Trophoblast cell (in vitro differentiated cells and primary cell): ENCODE data around the gene AVPI1.

Experiments used
- DNase-seq, 2 donors: peaks; one replicate each; pipeline ENCODE4 v3.0.0-alpha.2; 2016
- H2AFZ ChIP-seq: 2 replicates; pipeline ENCODE4 v1.6.1; 2013; ENCODE audit warnings: low read length, moderate library complexity, mild to moderate bottlenecking; ENCODE audit not compliant: insufficient read depth, poor library complexity
- H2AK5ac ChIP-seq: 2 replicates; pipeline ENCODE4 v1.6.1; 2013; ENCODE audit warnings: mild to moderate bottlenecking, low read length
- H2BK120ac ChIP-seq: 2 replicates; pipeline ENCODE4 v1.6.1; 2013; ENCODE audit warnings: low read length, mild to moderate bottlenecking, moderate library complexity; ENCODE audit not compliant: insufficient read depth, poor library complexity
- H2BK12ac ChIP-seq: 2 replicates; pipeline ENCODE4 v1.6.1; 2013; ENCODE audit warnings: mild to moderate bottlenecking, low read length, moderate library complexity
- H2BK5ac ChIP-seq: 2 replicates; pipeline ENCODE4 v1.6.1; 2013; ENCODE audit warnings: low read length, low read depth, moderate library complexity, mild to moderate bottlenecking; ENCODE audit not compliant: poor library complexity
- H3K14ac ChIP-seq: 2 replicates; pipeline ENCODE4 v1.6.1; 2013; ENCODE audit warnings: mild to moderate bottlenecking, low read length
- H3K18ac ChIP-seq: 2 replicates; pipeline ENCODE4 v1.6.1; 2013; ENCODE audit warnings: mild to moderate bottlenecking, low read length
- H3K23ac ChIP-seq: 2 replicates; pipeline ENCODE4 v1.6.1; 2013; ENCODE audit warnings: low read length
- H3K27ac ChIP-seq: 2 replicates; pipeline ENCODE4 v1.5.1; 2013; ENCODE audit warnings: low read depth, mild to moderate bottlenecking, inconsistent platforms, low read length, moderate library complexity
- H3K27me3 ChIP-seq: 2 replicates; pipeline ENCODE4 v1.6.1; 2013; ENCODE audit warnings: inconsistent platforms, mild to moderate bottlenecking, low read length, moderate library complexity; ENCODE audit not compliant: insufficient read depth
- H3K36me3 ChIP-seq, 2 experiments: 1 replicate in 1 of 2; 2 replicates in 1 of 2; pipeline ENCODE4 v1.6.1; 2013; ENCODE audit warnings: low read length in 2 of 2, mild to moderate bottlenecking in 2 of 2, moderate library complexity in 1 of 2; ENCODE audit not compliant: insufficient read depth in 2 of 2, control insufficient read depth in 1 of 2
- H3K4ac ChIP-seq: 2 replicates; pipeline ENCODE4 v1.6.1; 2013; ENCODE audit warnings: low read depth, mild to moderate bottlenecking, low read length, moderate library complexity
- H3K4me1 ChIP-seq, 2 experiments: 1 replicate in 1 of 2; 2 replicates in 1 of 2; pipeline ENCODE4 v1.6.1; 2013; ENCODE audit warnings: low read length in 2 of 2, mild to moderate bottlenecking in 2 of 2, moderate library complexity in 1 of 2; ENCODE audit not compliant: insufficient read depth in 2 of 2, control insufficient read depth in 1 of 2
- H3K4me2 ChIP-seq: 2 replicates; pipeline ENCODE4 v1.6.1; 2013; ENCODE audit warnings: inconsistent platforms, mild to moderate bottlenecking, low read length, moderate library complexity
- H3K4me3 ChIP-seq: 2 replicates; pipeline ENCODE4 v1.5.1; 2013; ENCODE audit warnings: mild to moderate bottlenecking, low read depth, low read length, inconsistent platforms
- H3K79me1 ChIP-seq: one replicate; pipeline ENCODE4 v1.6.1; 2013; ENCODE audit warnings: low read length
- H3K79me2 ChIP-seq: 2 replicates; pipeline ENCODE4 v1.6.1; 2013; ENCODE audit warnings: low read length, mild to moderate bottlenecking; ENCODE audit not compliant: control insufficient read depth, insufficient read depth, poor library complexity
- H3K9ac ChIP-seq: 2 replicates; pipeline ENCODE4 v1.6.1; 2013; ENCODE audit warnings: mild to moderate bottlenecking, low read length
- H3K9me3 ChIP-seq: 2 replicates; pipeline ENCODE4 v1.6.1; 2013; ENCODE audit warnings: low read depth, mild to moderate bottlenecking, control low read depth, inconsistent platforms, low read length; ENCODE audit not compliant: insufficient read depth
- H4K12ac ChIP-seq: 2 replicates; pipeline ENCODE4 v1.6.1; 2013; ENCODE audit warnings: low read depth, mild to moderate bottlenecking, low read length, moderate library complexity
- H4K8ac ChIP-seq: 2 replicates; pipeline ENCODE4 v1.6.1; 2013; ENCODE audit warnings: low read depth, mild to moderate bottlenecking, low read length, moderate library complexity
- H4K91ac ChIP-seq: one replicate; pipeline ENCODE4 v1.6.1; 2013; ENCODE audit warnings: low read depth, mild to moderate bottlenecking, low read length, moderate library complexity
- WGBS: extraction: QIAGEN DNeasy Blood & Tissue Kit; methylation state at CpG from one replicate; pipeline ENCODE4 v1.1.7; 2013; ENCODE audit warnings: missing lambda C conversion rate; ENCODE audit not compliant: insufficient read length, insufficient coverage; ENCODE audit errors: extremely low coverage; 5-methylcytosine and 5-hydroxymethylcytosine counted together

Gene AVPI1

DNA sequence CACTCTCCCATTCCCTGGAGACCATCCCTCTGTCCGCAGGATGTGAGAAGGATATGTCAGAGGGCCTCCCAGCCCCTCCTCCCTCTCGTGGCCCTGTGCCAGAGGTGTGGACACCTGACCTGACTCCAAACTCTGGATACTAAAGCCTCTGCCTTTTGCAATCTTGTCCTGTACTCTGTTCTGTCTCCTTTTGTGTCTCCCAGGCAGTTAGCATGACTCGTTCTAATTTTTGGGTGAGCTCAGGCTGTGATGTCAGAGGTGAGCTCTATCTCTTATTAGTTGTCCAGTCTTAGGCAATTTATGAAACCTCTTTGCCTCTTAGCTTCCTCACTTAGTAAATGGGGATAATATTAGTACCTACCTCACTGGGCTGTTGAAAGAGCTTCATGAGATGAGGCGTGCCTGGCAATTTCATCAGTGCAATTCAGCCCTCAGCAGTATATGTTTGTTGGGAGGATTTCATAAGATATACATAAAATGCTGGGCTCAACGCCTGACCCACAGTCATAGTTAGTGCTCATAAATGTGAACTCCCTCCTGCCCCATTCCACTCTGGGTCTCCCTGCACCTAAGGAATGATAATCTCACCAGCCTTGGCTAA is 37.4 kb upstream of the AVPI1 start:
- no peaks in the 10 kb centered on the region for H3K79me2 ChIP-seq
- no peak overlapping the region for H3K4me3 ChIP-seq
- DNase-seq: no peak
- no peaks in the 10 kb centered on the region for H3K27me3 ChIP-seq
- H4K8ac ChIP-seq: no peak overlapping the region
- H4K12ac ChIP-seq: no peak overlapping the region
- H4K91ac ChIP-seq: no peak overlapping the region
- no peak overlapping the region for H2BK12ac ChIP-seq
- no peaks in the 10 kb centered on the region for H3K36me3 ChIP-seq
- H3K23ac ChIP-seq: no peak overlapping the region
- no peak overlapping the region for H3K4me2 ChIP-seq
- no peak overlapping the region for H3K9ac ChIP-seq
- no peak overlapping the region for H2BK5ac ChIP-seq
- H3K14ac ChIP-seq: no peak overlapping the region
- no CpG with 5 or more reads among the region's 5 CpGs for WGBS
- no peak overlapping the region for H2AK5ac ChIP-seq
- H3K4ac ChIP-seq: no peak overlapping the region
- no peak overlapping the region for H3K27ac ChIP-seq
- no peaks in the 10 kb centered on the region for H3K79me1 ChIP-seq
- no peak overlapping the region for H3K18ac ChIP-seq
- no peak overlapping the region for H2AFZ ChIP-seq
- peaks cover 3% of the 10 kb centered on the region in 2 experiments for H3K4me1 ChIP-seq
- H3K9me3 ChIP-seq: no peaks in the 10 kb centered on the region
- H2BK120ac ChIP-seq: no peak overlapping the region

DNA sequence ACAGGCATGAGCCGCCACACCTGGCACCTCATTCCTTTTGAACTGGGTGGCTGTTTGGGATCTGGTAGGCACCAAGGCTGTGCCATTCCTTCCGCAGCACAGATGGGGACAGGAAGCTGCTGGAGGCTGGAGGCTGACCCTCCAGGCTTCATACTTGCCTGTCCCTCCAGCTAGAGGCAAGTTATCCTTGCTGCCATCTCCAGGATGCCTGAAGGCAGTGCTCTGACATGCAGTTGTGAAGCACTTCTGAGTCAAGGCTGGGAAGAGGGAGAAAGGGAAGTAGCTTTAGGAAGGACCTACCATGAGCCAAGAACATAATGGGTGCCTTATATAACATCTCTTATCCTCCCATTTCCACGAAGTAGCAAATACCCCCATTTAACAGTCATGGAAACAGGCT is 36.0 kb upstream of the AVPI1 start:
- no peaks in the 10 kb centered on the region for H3K9me3 ChIP-seq
- H3K4me2 ChIP-seq: no peak overlapping the region
- no peaks in the 10 kb centered on the region for H3K79me1 ChIP-seq
- no peak overlapping the region for H4K8ac ChIP-seq
- no peak overlapping the region for H3K14ac ChIP-seq
- no peak overlapping the region for H3K18ac ChIP-seq
- H2AK5ac ChIP-seq: no peak overlapping the region
- no peak overlapping the region for H3K9ac ChIP-seq
- H3K27me3 ChIP-seq: no peaks in the 10 kb centered on the region
- no peak overlapping the region for H3K4ac ChIP-seq
- no peak overlapping the region for H2AFZ ChIP-seq
- no peak overlapping the region for H3K23ac ChIP-seq
- peak; percentile 89 to 91 for DNase-seq
- H2BK120ac ChIP-seq: no peak overlapping the region
- peaks cover 4 to 13% of the 10 kb centered on the region in 2 experiments for H3K4me1 ChIP-seq
- H2BK5ac ChIP-seq: no peak overlapping the region
- no CpG with 5 or more reads among the region's 3 CpGs for WGBS
- no peak overlapping the region for H4K91ac ChIP-seq
- no peak overlapping the region for H3K27ac ChIP-seq
- H4K12ac ChIP-seq: no peak overlapping the region
- H3K36me3 ChIP-seq: peaks cover 2 to 7% of the 10 kb centered on the region in 2 experiments
- no peaks in the 10 kb centered on the region for H3K79me2 ChIP-seq
- H2BK12ac ChIP-seq: no peak overlapping the region
- no peak overlapping the region for H3K4me3 ChIP-seq

DNA sequence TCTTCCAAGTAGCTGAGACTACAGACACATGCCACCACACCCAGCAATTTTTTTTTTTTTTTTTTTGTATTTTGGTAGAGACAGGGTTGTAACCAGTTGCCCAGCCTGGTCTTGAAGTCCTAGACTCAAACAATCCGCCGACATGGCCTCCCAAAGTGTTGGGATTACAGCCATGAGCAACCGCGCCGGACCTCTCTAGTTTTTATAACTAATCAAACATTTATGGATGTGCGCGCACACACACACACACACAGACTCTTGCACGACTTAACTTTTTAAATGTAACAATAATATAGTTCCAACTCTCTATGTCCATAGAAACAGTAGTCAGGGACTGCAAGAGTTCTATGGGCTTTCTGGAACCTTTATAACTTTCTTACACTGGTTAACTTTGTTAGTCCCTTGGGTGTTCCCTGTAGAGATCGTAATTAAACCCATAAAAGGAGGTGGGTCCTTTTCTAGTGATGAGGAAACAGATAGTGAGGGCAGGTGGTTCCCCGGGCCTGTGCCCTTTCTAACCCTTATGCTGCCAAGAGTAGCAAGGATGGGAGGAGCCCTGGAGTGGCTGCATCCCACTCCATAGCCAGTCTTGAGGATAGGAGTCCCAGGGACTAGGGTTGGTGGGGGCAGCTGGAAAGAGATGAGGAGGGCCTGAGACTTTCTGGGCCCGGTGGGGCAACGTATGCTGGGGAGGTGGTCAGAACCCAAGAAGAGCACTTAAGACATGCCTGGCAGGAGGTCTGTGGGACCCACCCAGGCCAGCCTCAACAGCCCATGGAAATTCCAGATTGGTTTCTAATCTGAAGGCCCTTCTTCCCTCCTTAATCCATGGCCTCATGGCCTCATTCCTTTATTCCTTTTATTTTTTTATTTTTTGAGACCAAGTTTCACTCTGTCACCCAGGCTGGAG is 35.1 kb upstream of the AVPI1 start:
- Histone ChIP-seq H3K79me1 (no peaks in the 10 kb centered on the region), H3K79me2 (no peaks in the 10 kb centered on the region), H4K12ac (no peak overlapping the region), H3K4me1 (peaks cover 4 to 15% of the 10 kb centered on the region in 2 experiments), H2AFZ (no peak overlapping the region), H3K14ac (no peak overlapping the region), H3K27me3 (no peaks in the 10 kb centered on the region), H3K36me3 (peaks cover 7 to 13% of the 10 kb centered on the region in 2 experiments), H2BK120ac (no peak overlapping the region), H3K4ac (no peak overlapping the region), H4K91ac (no peak overlapping the region), H3K9ac (no peak overlapping the region), H3K9me3 (no peaks in the 10 kb centered on the region), H2BK5ac (no peak overlapping the region), H3K27ac (no peak overlapping the region), H2AK5ac (peak overlapping the region; percentile 35), H2BK12ac (no peak overlapping the region), H4K8ac (no peak overlapping the region), H3K23ac (no peak overlapping the region), H3K4me2 (no peak overlapping the region), H3K18ac (no peak overlapping the region), H3K4me3 (no peak overlapping the region)
- DNase-seq: no peak
- no CpG with 5 or more reads among the region's 12 CpGs for WGBS

DNA sequence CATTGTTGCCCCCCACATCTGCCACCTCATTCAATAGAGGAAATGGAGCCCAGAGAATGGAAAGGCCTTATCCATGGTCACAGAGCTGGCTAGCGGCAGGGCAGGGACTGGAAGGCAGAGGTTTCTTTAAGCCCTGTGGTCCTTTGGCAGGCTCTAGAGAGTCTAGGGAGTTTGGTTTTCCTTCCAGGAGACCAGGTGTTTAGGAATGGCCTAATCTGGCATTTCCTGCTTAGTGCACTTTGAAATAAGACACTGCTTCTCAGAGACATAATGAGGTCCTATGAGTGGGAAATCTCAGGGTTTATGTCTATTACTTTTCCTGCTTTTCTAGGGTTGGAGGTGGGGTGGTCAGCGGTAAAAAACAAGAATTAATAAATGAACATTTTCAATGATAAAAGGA is 32.6 kb upstream of the AVPI1 start:
- Histone ChIP-seq H3K27me3 (no peaks in the 10 kb centered on the region), H3K23ac (no peak overlapping the region), H3K36me3 (peaks cover 10 to 14% of the 10 kb centered on the region in 2 experiments), H2AFZ (no peak overlapping the region), H2BK5ac (no peak overlapping the region), H2BK12ac (no peak overlapping the region), H4K8ac (no peak overlapping the region), H2AK5ac (no peak overlapping the region), H3K27ac (no peak overlapping the region), H3K79me1 (peaks cover under 1% of the 10 kb centered on the region), H2BK120ac (no peak overlapping the region), H3K4me2 (no peak overlapping the region), H3K4ac (no peak overlapping the region), H3K79me2 (no peaks in the 10 kb centered on the region), H3K9me3 (no peaks in the 10 kb centered on the region), H4K12ac (no peak overlapping the region), H3K9ac (no peak overlapping the region), H3K4me1 (peaks cover 6 to 21% of the 10 kb centered on the region in 2 experiments), H3K4me3 (no peak overlapping the region), H3K18ac (no peak overlapping the region), H4K91ac (no peak overlapping the region), H3K14ac (no peak overlapping the region)
- WGBS: no CpG with 5 or more reads among the region's 2 CpGs
- DNase-seq: no peak
